ENCODE results near the gene WSCD2.
A peak's percentile ranks its signal among the peaks of the same experiment; 100 is the strongest.

The WSCD2 gene

DNA sequence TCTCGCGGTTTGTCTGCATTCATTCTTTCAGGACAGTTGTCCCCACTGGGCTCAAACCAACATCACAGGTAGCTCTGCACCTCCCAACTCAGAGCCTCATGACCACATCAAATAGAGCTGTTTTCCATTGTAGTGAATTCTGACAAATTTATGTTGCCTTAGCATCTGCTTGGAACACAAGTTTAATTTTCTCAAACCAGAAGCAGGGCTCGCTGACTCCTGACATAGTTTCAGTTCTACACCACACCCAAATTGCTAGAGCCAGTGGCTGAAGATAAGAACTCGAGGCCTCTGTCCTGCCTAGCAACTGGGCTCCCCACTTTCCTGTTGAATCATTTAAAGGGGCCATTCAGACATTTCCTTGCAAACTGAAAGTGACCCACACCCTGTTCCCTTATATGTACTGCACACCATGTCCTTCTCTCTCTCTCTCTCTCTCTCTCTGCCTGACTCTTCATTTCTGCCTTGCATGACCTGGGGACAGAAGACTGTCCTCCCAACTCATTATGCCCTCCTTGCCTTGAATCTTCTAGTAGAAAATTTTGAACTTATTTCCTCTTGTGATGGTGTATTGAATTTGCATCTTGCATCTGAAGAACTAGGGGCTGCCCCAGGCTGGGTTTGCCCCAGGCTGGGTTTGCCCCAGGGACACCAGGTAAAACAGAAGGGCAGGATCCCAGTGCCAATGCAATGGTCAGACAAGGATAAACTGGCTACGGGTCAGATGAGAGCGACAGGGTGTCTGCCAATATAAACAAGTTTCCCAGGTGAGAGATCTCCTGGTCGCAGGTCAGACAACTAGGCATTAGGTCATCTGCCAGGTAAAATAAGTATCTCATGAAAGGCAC is 9.7 kb upstream of the WSCD2 start:
- H3K27me3 ChIP-seq (ENCODE audit: insufficient read depth, low read length, poor library complexity, severe bottlenecking) = no peaks in the 10 kb centered on the region
- no peaks in the 10 kb centered on the region for H3F3A ChIP-seq (ENCODE audit: low read depth)
- peak overlapping the region; percentile 28 for H3K9ac ChIP-seq (ENCODE audit: low read depth, low read length, poor library complexity, severe bottlenecking)
- no peaks in the 10 kb centered on the region for H3K9me2 ChIP-seq (replicated peaks; ENCODE audit: low read depth, low read length)
- no peak overlapping the region; the same call in none of the 2 replicates for H2AFZ ChIP-seq (ENCODE audit: low read length)
- H3K4me1 ChIP-seq (ENCODE audit: insufficient read depth, low read length, poor library complexity, severe bottlenecking) = peaks cover 22% of the 10 kb centered on the region
- H3K4me2 ChIP-seq (ENCODE audit: low read depth, low read length, poor library complexity, severe bottlenecking) = peak overlapping the region; percentile 51
- H3K79me2 ChIP-seq (ENCODE audit: insufficient read depth, low read length) = no peaks in the 10 kb centered on the region
- H3K9me3 ChIP-seq (ENCODE audit: insufficient read depth, low read depth, low read length) = no peaks in the 10 kb centered on the region
- peak overlapping the region; percentile 26 for H3K4me3 ChIP-seq (ENCODE audit: low read length, poor library complexity, severe bottlenecking)
- TF ChIP-seq EZH2phosphoT487 (IDR thresholded peaks at IDR 0.05; ENCODE audit: borderline replicate concordance) (no peak), CTCF (conservative IDR thresholded peaks at IDR 0.05; ENCODE audit: low read length) (no peak)
- no peaks in the 10 kb centered on the region for H4K20me1 ChIP-seq (ENCODE audit: insufficient read depth, low read length, poor library complexity, severe bottlenecking)
- no peaks in the 10 kb centered on the region for H3K36me3 ChIP-seq (ENCODE audit: insufficient read depth, low read length)

- Histone ChIP-seq H2AFZ (ENCODE audit: low read length) (no peak overlapping the region), H3K9ac (ENCODE audit: low read depth, low read length, poor library complexity, severe bottlenecking) (no peak overlapping the region)
These were observed 8.9 kb upstream of the WSCD2 start for GRCh38 chr12:108119974-108120862.

GRCh38 chr12:108120863-108121165 is 8.3 kb upstream of the WSCD2 start:
- Histone ChIP-seq H3K9me3 (ENCODE audit: insufficient read depth, low read depth, low read length) (no peaks in the 10 kb centered on the region), H3K9ac (ENCODE audit: low read depth, low read length, poor library complexity, severe bottlenecking) (no peak overlapping the region), H3K36me3 (ENCODE audit: insufficient read depth, low read length) (no peaks in the 10 kb centered on the region), H3K9me2 (replicated peaks; ENCODE audit: low read depth, low read length) (no peaks in the 10 kb centered on the region), H3K79me2 (ENCODE audit: insufficient read depth, low read length) (no peaks in the 10 kb centered on the region), H2AFZ (ENCODE audit: low read length) (no peak overlapping the region), H3K4me3 (ENCODE audit: low read length, poor library complexity, severe bottlenecking) (no peak overlapping the region), H3F3A (ENCODE audit: low read depth) (no peaks in the 10 kb centered on the region), H3K4me2 (ENCODE audit: low read depth, low read length, poor library complexity, severe bottlenecking) (no peak overlapping the region), H3K27me3 (ENCODE audit: insufficient read depth, low read length, poor library complexity, severe bottlenecking) (no peaks in the 10 kb centered on the region), H4K20me1 (ENCODE audit: insufficient read depth, low read length, poor library complexity, severe bottlenecking) (no peaks in the 10 kb centered on the region), H3K4me1 (ENCODE audit: insufficient read depth, low read length, poor library complexity, severe bottlenecking) (peaks cover 18% of the 10 kb centered on the region)
- TF ChIP-seq CTCF (conservative IDR thresholded peaks at IDR 0.05; ENCODE audit: low read length) (no peak), EZH2phosphoT487 (IDR thresholded peaks at IDR 0.05; ENCODE audit: borderline replicate concordance) (no peak)

More at GRCh38 chr12:108119974-108120862, 8.9 kb upstream of the WSCD2 start:
- no peak overlapping the region for H3K4me2 ChIP-seq (ENCODE audit: low read depth, low read length, poor library complexity, severe bottlenecking)
- no peaks in the 10 kb centered on the region for H3K79me2 ChIP-seq (ENCODE audit: insufficient read depth, low read length)
- H3K27me3 ChIP-seq (ENCODE audit: insufficient read depth, low read length, poor library complexity, severe bottlenecking) = no peaks in the 10 kb centered on the region
- no peaks in the 10 kb centered on the region for H3K36me3 ChIP-seq (ENCODE audit: insufficient read depth, low read length)
- no peak for TF ChIP-seq CTCF (conservative IDR thresholded peaks at IDR 0.05; ENCODE audit: low read length)
- no peak for TF ChIP-seq EZH2phosphoT487 (IDR thresholded peaks at IDR 0.05; ENCODE audit: borderline replicate concordance)
- no peak overlapping the region for H3K4me3 ChIP-seq (ENCODE audit: low read length, poor library complexity, severe bottlenecking)
- no peaks in the 10 kb centered on the region for H3K9me2 ChIP-seq (replicated peaks; ENCODE audit: low read depth, low read length)
- H4K20me1 ChIP-seq (ENCODE audit: insufficient read depth, low read length, poor library complexity, severe bottlenecking) = no peaks in the 10 kb centered on the region
- no peaks in the 10 kb centered on the region for H3F3A ChIP-seq (ENCODE audit: low read depth)
- peaks cover 22% of the 10 kb centered on the region for H3K4me1 ChIP-seq (ENCODE audit: insufficient read depth, low read length, poor library complexity, severe bottlenecking)
- no peaks in the 10 kb centered on the region for H3K9me3 ChIP-seq (ENCODE audit: insufficient read depth, low read depth, low read length)

Measured in Loucy (cell line).